HepG2 (cell line): ENCODE results near the gene ZBTB44. TPM values are rescaled to one million over a fixed set of nuclear protein-coding genes. Genes with fewer than 3 reads are reported as not detected.

ENCODE experiments used
- BRD4 ChIP-seq: sonication (generic); formaldehyde crosslinking; IDR thresholded peaks from 2 replicates; pipeline ENCODE4 v1.4.0; 2020; ENCODE audit warnings: missing genetic modification reagents
- CBFB ChIP-seq: sonication (generic); formaldehyde crosslinking; IDR thresholded peaks from 2 replicates; pipeline ENCODE4 v1.4.0; 2020; ENCODE audit warnings: missing genetic modification reagents
- CEBPG ChIP-seq: IDR thresholded peaks from 2 replicates; pipeline ENCODE4 v1.6.1; 2016
- FOXP1 ChIP-seq, 2 experiments: fragments of 450-650 bp in 1 of 2; IDR thresholded peaks; 2 replicates each; pipeline ENCODE4 v1.6.1; 2017 to 2018; ENCODE audit warnings: antibody characterized with exemption in 1 of 2
- FUBP1 ChIP-seq: sonication (generic); formaldehyde crosslinking; IDR thresholded peaks from 2 replicates; pipeline ENCODE4 v1.5.1; 2020; ENCODE audit warnings: missing genetic modification reagents, mild to moderate bottlenecking, borderline replicate concordance
- HMG20A ChIP-seq: IDR thresholded peaks from 2 replicates; pipeline ENCODE4 v1.6.1; 2016; ENCODE audit warnings: borderline replicate concordance
- KLF12 ChIP-seq: sonication (generic); formaldehyde crosslinking; IDR thresholded peaks from 2 replicates; pipeline ENCODE4 v1.4.0; 2020; ENCODE audit warnings: missing genetic modification reagents, borderline replicate concordance
- KLF16 ChIP-seq, 2 experiments: sonication (generic) in 1 of 2; formaldehyde crosslinking in 1 of 2; IDR thresholded peaks; 2 replicates each; pipeline versions ENCODE4 v1.6.1 to v1.8.0; 2016 to 2023; ENCODE audit warnings: missing genetic modification reagents in 2 of 2, missing compliant biosample characterization in 1 of 2
- MEF2D ChIP-seq: sonication (generic); formaldehyde crosslinking; IDR thresholded peaks from 2 replicates; pipeline ENCODE4 v1.5.1; 2020; ENCODE audit warnings: mild to moderate bottlenecking, missing genetic modification reagents
- MLXIP ChIP-seq: sonication (generic); formaldehyde crosslinking; IDR thresholded peaks from 2 replicates; pipeline ENCODE4 v1.9.0; 2021; ENCODE audit warnings: missing genetic modification reagents, borderline replicate concordance
- SIX4 ChIP-seq: sonication (generic); formaldehyde crosslinking; IDR thresholded peaks from 2 replicates; pipeline ENCODE4 v1.4.0; 2020; ENCODE audit warnings: missing genetic modification reagents
- TARDBP ChIP-seq: sonication (generic); formaldehyde crosslinking; IDR thresholded peaks from 2 replicates; pipeline ENCODE4 v1.8.0; 2022; ENCODE audit warnings: mild to moderate bottlenecking, missing genetic modification reagents
- TCF7L2 ChIP-seq: IDR thresholded peaks from 2 replicates; pipeline ENCODE4 v1.6.1; 2011; ENCODE audit warnings: mild to moderate bottlenecking, low read depth, low read length, moderate library complexity
- THAP8 ChIP-seq: sonication (generic); formaldehyde crosslinking; IDR thresholded peaks from 2 replicates; pipeline ENCODE4 v1.5.1; 2020; ENCODE audit warnings: missing genetic modification reagents, mild to moderate bottlenecking, borderline replicate concordance
- TMF1 ChIP-seq: sonication (generic); formaldehyde crosslinking; IDR thresholded peaks from 2 replicates; pipeline ENCODE4 v1.8.1; 2022; ENCODE audit warnings: low read depth, missing genetic modification reagents
- ZBTB3 ChIP-seq: sonication (generic); formaldehyde crosslinking; IDR thresholded peaks from 2 replicates; pipeline ENCODE4 v1.4.0; 2020; ENCODE audit warnings: low read depth, mild to moderate bottlenecking, moderate library complexity, missing genetic modification reagents, borderline replicate concordance
- ZGPAT ChIP-seq: IDR thresholded peaks from 2 replicates; pipeline ENCODE4 v1.6.1; 2016; ENCODE audit warnings: mild to moderate bottlenecking
- ZIK1 ChIP-seq: sonication (generic); formaldehyde crosslinking; IDR thresholded peaks from 2 replicates; pipeline ENCODE4 v1.5.0; 2020; ENCODE audit warnings: mild to moderate bottlenecking, low read depth, missing genetic modification reagents, borderline replicate concordance
- ZNF496 ChIP-seq: sonication (generic); formaldehyde crosslinking; IDR thresholded peaks from 2 replicates; pipeline ENCODE4 v1.8.1; 2023; ENCODE audit warnings: mild to moderate bottlenecking, moderate library complexity, missing genetic modification reagents; ENCODE audit not compliant: insufficient replicate concordance
- ZNF501 ChIP-seq: sonication (generic); formaldehyde crosslinking; IDR thresholded peaks from 2 replicates; pipeline ENCODE4 v1.5.1; 2020; ENCODE audit warnings: mild to moderate bottlenecking, moderate library complexity, missing genetic modification reagents
- ZNF557 ChIP-seq: sonication (generic); formaldehyde crosslinking; IDR thresholded peaks from 2 replicates; pipeline ENCODE4 v1.4.0; 2020; ENCODE audit warnings: missing genetic modification reagents
- ZNF777 ChIP-seq: sonication (generic); formaldehyde crosslinking; IDR thresholded peaks from 2 replicates; pipeline ENCODE4 v1.4.0; 2020; ENCODE audit warnings: missing genetic modification reagents
- polyA plus RNA-seq, 8 experiments: library from polyadenylated mRNA; depleted of rRNA in 3 of 8; stranded (reverse) in 7 of 8; unstranded in 1 of 8; fragments of >200 nt; fragmentation: Illumina TruSeq in 4 of 8; extraction: Trizol in 4 of 8; gene quantifications; 2 replicates each; pipeline versions ENCODE4 v1.2.1 to v1.2.3, GENCODE V29; 2011 to 2016; ENCODE audit warnings: low read depth in 4 of 8, missing spikeins in 1 of 8, mixed read lengths in 1 of 8; ENCODE audit not compliant: insufficient read depth in 1 of 8
- total RNA-seq, 5 experiments: library from RNA; depleted of rRNA; stranded (reverse); fragments of >200 nt; fragmentation: Illumina TruSeq; extraction: Trizol; gene quantifications; 2 replicates each; pipeline ENCODE4 v1.2.3, GENCODE V29; 2016; ENCODE audit warnings: low read depth in 1 of 5

ZBTB44 gene
- total and polyA plus RNA-seq, 2 of the 13 experiments (the other 11 are each of a cell fraction or from before 2014, with no cell fraction given) = 22.8 to 23.6 TPM

- TF ChIP-seq MLXIP (CRISPR knock-in tag) = 0 out of 2 replicates have a peak, but pooled peaks have one; percentile 49
- no peak for TF ChIP-seq ZIK1 (CRISPR knock-in tag)
- peak; percentile 20; the same call in 1 of the 2 replicates for TF ChIP-seq CBFB (CRISPR knock-in tag)
- TF ChIP-seq TARDBP = peak; percentile 91
- TF ChIP-seq TCF7L2 = peak; percentile 93
- no peak for TF ChIP-seq ZNF496 (CRISPR knock-in tag)
- peak; percentile 96 for TF ChIP-seq CEBPG
- TF ChIP-seq ZGPAT = peak; percentile 90
- TF ChIP-seq ZNF777 (CRISPR knock-in tag) = 0 out of 2 replicates have a peak, but pooled peaks have one; percentile 4
- TF ChIP-seq FUBP1 (CRISPR knock-in tag) = no peak
- TF ChIP-seq ZNF557 (CRISPR knock-in tag) = no peak
- TF ChIP-seq SIX4 (CRISPR knock-in tag) = peak; percentile 87
- peak; percentile 94 for TF ChIP-seq MEF2D (CRISPR knock-in tag)
- TF ChIP-seq KLF16 (CRISPR knock-in tag; IDR thresholded peaks at IDR 0.05) = peak in 1 of 2 experiments; percentile 71; a peak in 1 of 4 replicates
- TF ChIP-seq FOXP1 (IDR thresholded peaks at IDR 0.05) = no peak
- TF ChIP-seq FOXP1 (CRISPR knock-in tag; IDR thresholded peaks at IDR 0.05) = peak; percentile 63; the same call in 1 of the 2 replicates
- TF ChIP-seq HMG20A (CRISPR knock-in tag) = peak; percentile 67
- peak; percentile 79; the same call in 1 of the 2 replicates for TF ChIP-seq ZBTB3 (CRISPR knock-in tag)
- no peak for TF ChIP-seq TMF1 (CRISPR knock-in tag)
- no peak for TF ChIP-seq BRD4
- TF ChIP-seq THAP8 (CRISPR knock-in tag) = no peak
- peak; percentile 54; the same call in 1 of the 2 replicates for TF ChIP-seq ZNF501 (CRISPR knock-in tag)
- TF ChIP-seq KLF12 = peak; percentile 72; the same call in 1 of the 2 replicates
Observed at GRCh38 chr11:130181295-130182272, 133.1 kb downstream of the ZBTB44 start (continued).
